RKO (cell line): ENCODE results near the gene COMTD1.
"Not testable (repeated sequence)": the region's sequence is repeated elsewhere in the genome, so short reads cannot be mapped to it uniquely, and the experiment has no call there.

Source experiments
- DNase-seq: peaks from one replicate; pipeline ENCODE4 v3.0.0-alpha.2; 2016; ENCODE audit warnings: low spot score

COMTD1 gene

GRCh38 chr10:75223507-75223906 is 12.2 kb downstream of the COMTD1 start:
- DNase-seq, result no peak

DNA sequence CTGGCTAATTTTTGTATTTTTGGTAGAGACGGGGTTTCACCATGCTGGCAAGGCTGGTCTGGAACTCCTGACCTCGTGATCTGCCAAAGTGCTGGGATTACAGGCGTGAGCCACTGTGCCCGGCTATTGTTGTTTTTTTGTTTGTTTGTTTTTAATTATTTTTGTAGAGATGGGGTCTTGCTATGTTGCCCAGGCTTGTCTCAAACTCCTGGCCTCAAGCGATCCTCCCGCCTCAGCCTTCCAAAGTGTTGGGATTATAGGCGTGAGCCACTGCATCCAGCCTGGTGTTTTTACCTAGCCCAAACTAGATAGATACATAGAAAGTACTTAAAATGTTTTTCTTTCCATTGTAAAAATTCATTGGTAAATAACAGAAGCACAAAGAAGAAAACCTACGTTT is 14.3 kb downstream of the COMTD1 start:
- not testable (repeated sequence) for DNase-seq

DNA sequence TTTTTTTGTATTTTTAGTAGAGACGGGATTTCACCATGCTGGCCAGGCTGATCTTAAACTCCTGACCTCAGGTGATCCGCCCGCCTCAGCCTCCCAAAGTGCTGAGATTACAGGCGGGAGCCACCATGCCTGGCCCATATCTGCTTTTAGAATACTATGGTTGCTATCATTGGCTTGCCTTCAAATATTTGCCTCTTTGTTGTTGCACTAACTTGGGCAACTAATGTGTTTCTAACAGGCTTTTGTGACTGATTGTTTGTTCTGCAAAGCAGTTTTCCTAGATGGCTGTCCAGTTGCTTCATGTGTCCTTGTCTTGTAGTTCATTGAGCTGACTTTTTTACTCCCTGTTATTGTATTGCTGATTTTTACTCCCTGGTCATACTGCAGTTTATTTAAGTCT is 15.5 kb downstream of the COMTD1 start:
- no peak for DNase-seq

- DNase-seq, result no peak
Observed at GRCh38 chr10:75212343-75212742, 23.4 kb downstream of the COMTD1 start.

GRCh38 chr10:75211007-75211691 is 24.6 kb downstream of the COMTD1 start:
- DNase-seq, result peak; percentile 91

- DNase-seq, result peak; percentile 87
Observed at GRCh38 chr10:75210282-75211006, 25.3 kb downstream of the COMTD1 start, which contains the start of gene VDAC2. Gene VDAC2, plus strand, starts transcription at chr10:75210796. Its CDS starts 363 bp downstream, at chr10:75211159.

DNA sequence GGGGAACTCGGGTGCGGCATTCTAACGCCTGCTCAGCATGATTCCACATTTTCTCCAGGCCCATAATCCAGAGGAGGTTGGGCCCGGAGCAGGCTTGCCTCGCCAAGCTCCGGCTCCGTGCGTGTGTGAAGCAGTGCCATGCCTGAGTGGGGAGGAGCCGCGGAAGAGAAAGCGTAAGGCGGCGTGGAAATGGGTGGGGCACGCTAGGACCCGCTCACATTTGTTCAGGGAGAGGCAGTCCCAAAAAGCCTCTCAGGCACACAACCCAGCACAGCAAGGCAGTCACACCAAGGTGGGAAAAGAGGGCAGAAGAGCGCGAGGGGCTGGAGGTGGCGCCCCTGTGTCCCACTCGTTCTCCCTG is 25.9 kb downstream of the COMTD1 start:
- DNase-seq, result peak; percentile 67

- DNase-seq, result peak; percentile 37
Observed at GRCh38 chr10:75209086-75209920, 26.5 kb downstream of the COMTD1 start.

DNA sequence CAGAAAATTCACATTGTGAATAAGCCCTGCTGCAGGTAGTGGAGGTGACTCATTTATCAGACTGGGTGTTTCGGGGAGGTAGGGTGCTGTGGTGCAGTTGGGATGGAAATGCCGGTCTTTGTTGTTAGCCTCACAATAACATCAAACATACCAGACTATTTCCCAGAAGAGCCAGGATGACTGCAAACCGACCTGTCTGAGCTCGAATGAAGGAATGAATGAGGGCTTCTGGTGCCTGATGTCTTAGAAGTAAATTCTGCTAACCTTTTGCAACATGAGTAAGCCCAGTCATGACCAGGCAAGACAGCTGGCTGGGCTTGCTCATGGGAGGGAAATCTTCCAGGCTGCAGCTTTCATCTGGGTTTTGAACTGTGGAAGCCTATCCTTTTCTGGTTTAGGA is 27.6 kb downstream of the COMTD1 start:
- peak; percentile 41 for DNase-seq

- DNase-seq, result no peak
Observed at GRCh38 chr10:75207857-75208144, 28.0 kb downstream of the COMTD1 start.

GRCh38 chr10:75207079-75207856 is 28.5 kb downstream of the COMTD1 start:
- no peak for DNase-seq

GRCh38 chr10:75206638-75207037 is 29.1 kb downstream of the COMTD1 start:
- not testable (repeated sequence) for DNase-seq

DNA sequence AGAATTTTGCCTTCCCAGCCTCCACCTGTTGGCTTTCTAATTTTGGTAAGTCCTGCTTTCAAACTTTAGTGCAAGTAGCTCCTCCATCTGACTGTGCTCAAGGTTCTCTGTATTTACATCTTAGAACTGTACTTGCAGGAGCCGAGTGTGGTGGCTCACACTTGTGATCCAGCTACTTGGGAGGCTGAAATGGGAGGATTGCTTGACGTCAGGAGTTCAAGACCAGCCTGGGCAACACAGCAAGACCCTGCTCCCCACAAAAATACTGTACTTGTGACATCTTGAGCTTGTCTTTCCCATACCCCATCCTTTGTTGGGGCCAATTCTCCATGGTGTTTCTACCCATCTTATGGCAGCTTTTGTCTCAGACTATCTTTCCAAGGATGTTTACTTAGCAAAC is 29.8 kb downstream of the COMTD1 start:
- DNase-seq, result no peak

DNA sequence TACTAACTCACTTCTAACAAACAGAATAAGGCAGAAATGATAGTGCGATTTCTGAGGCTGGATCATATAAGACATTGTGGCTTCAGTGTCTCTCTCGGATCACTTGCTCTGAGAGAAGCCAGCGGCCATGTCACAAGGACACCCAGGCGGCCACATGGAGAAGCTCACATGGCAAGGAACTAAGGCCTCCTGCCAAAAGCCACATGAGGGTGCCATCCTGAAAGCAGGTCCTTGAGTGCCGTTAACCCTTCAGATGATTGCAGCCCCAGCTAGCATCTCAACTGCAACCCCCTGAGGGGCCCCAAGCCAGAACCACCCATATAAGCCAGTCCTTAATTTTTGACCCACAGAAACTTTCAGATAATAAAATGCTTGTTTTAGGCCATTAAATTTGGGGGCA is 32.0 kb downstream of the COMTD1 start:
- DNase-seq, result no peak

- not testable (repeated sequence) for DNase-seq
Observed at GRCh38 chr10:75203046-75203620, 32.6 kb downstream of the COMTD1 start.

- DNase-seq, result no peak
Observed at GRCh38 chr10:75202321-75203045, 33.3 kb downstream of the COMTD1 start.

DNA sequence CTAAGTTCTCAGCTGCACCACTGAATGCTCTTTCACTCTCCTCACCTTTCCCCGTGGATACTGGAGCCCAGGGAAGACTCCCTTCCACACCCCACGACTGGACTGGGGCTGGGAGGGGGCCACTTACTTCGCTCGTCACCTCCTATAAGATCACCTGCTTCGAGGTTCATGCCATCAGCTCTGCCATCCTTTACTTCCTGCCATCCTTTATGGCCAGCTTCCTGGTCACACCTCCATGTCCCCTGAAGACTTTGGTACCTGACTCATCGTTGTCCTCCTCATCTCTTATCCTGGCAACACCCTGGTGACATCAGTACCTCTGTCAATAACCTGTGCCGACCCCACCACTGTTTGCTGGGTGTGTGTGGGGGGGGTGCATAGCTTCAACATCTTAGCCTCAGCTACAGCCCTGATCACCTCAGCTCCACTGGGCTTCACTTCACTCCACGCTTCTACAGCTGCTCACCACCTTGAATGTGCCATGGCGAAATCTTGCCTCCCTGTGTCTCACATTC is 33.9 kb downstream of the COMTD1 start:
- DNase-seq, result no peak

- not testable (repeated sequence) for DNase-seq
Observed at GRCh38 chr10:75199949-75200348, 35.8 kb downstream of the COMTD1 start.

DNA sequence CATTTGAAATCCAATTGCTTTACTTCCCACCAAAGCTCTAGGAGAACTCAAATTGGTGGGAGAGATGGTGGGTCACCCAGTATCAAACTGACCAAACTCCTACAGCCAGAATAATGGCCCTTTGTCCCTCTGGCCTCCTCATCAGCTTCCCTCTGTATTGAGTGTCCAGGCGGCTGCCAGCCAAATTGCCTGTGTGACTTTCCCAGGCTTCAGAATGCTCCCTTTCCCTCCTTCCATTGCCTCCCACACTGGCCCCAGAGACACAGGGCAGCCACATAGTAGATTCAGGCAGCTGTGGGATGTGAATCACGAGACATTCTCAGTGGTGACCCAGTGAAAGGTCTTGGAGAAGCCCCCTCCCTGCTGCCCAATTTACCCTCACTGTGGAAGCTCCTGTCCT is 37.9 kb downstream of the COMTD1 start:
- no peak for DNase-seq

DNA sequence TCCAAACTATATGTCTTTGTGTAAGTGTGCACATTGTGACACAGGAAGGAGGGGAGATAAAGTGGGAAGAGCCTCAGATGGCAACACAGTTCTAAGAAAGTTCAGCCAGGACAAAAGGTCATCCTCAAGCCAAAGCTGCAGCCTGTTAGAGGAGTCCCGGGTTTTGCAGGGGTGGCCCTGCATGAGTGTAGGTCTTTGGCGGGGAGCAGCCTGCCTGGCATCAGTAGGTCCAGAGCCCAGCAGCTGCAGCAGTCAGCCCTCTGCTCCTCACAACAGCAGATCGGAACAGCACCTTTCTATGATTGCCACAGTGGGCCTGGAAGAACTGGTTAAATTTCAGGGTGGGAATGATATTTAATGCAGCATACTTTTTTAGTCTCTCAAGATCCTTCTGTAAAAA is 38.7 kb downstream of the COMTD1 start:
- no peak for DNase-seq
